Measurements from ENCODE around the gene ZNF850.
"Not testable (repeated sequence)": the region's sequence is repeated elsewhere in the genome, so short reads cannot be mapped to it uniquely, and the experiment has no call there.

Gene ZNF850

GRCh38 chr19:36772311-36773222, at the start of gene ZNF850:
Gene ZNF850, minus strand, starts transcription at chr19:36772807. Its CDS starts 10,201 bp downstream, at chr19:36762606.
- peak; percentile 93 for DNase-seq

GRCh38 chr19:36821758-36822157, 49.2 kb upstream of the ZNF850 start:
- DNase-seq: no peak

GRCh38 chr19:36819130-36819630, 46.6 kb upstream of the ZNF850 start:
- DNase-seq: no peak

GRCh38 chr19:36807029-36807428, 34.4 kb upstream of the ZNF850 start:
- DNase-seq: no peak

GRCh38 chr19:36805364-36805763, 32.8 kb upstream of the ZNF850 start:
- no peak for DNase-seq

GRCh38 chr19:36797786-36798108, 25.1 kb upstream of the ZNF850 start:
- peak; percentile 79 for DNase-seq

GRCh38 chr19:36796714-36796992, 24.0 kb upstream of the ZNF850 start:
- no peak for DNase-seq

GRCh38 chr19:36791420-36792141, 19.0 kb upstream of the ZNF850 start:
- peak; percentile 7 for DNase-seq

- DNase-seq: no peak
These were observed 3.2 kb upstream of the ZNF850 start for GRCh38 chr19:36775768-36776167.

GRCh38 chr19:36773223-36773579, 594 bp upstream of the ZNF850 start:
- DNase-seq: no peak

- DNase-seq: peak; percentile 28
These were observed 1.1 kb downstream of the ZNF850 start for GRCh38 chr19:36771261-36772231.

- no peak for DNase-seq
These were observed 22.4 kb downstream of the ZNF850 start for GRCh38 chr19:36750066-36750691.

- DNase-seq: not testable (repeated sequence)
These were observed 23.0 kb downstream of the ZNF850 start for GRCh38 chr19:36749613-36750012.

- DNase-seq: no peak
These were observed 24.0 kb downstream of the ZNF850 start for GRCh38 chr19:36748431-36749275.

- no peak for DNase-seq
These were observed 24.9 kb downstream of the ZNF850 start for GRCh38 chr19:36747750-36748149.

- no peak for DNase-seq
These were observed 26.7 kb downstream of the ZNF850 start for GRCh38 chr19:36745870-36746269.

GRCh38 chr19:36736166-36736565, 36.4 kb downstream of the ZNF850 start:
- DNase-seq: not testable (repeated sequence)

GRCh38 chr19:36719687-36720556, 52.7 kb downstream of the ZNF850 start:
- DNase-seq: no peak

- no peak for DNase-seq
These were observed 63.2 kb downstream of the ZNF850 start for GRCh38 chr19:36709423-36709822.

GRCh38 chr19:36707134-36707533, 65.5 kb downstream of the ZNF850 start:
- DNase-seq: no peak

GRCh38 chr19:36688058-36688457, 84.5 kb downstream of the ZNF850 start:
- no peak for DNase-seq
